ENCODE data around the gene AKAP6.

The AKAP6 gene
- long read RNA-seq, donor 1, result 0 reads
- long read RNA-seq, donor 2, result 0 reads
- long read RNA-seq, donor 3, result 0 reads
- long read RNA-seq, donor 4, result 0 reads
- long read RNA-seq, donor 5, result 0 reads
- long read RNA-seq, donor 6, result 0 reads
- long read RNA-seq, donor 7, result 0 reads
- long read RNA-seq, donor 8, result 0 reads

- no peak for DNase-seq
These were observed at the start of gene AKAP6 for GRCh38 chr14:32329146-32329545. Gene AKAP6, plus strand, starts transcription at chr14:32329298. Its CDS starts 104,196 bp downstream, at chr14:32433494.

- no peak for DNase-seq
These were observed 42.5 kb upstream of the AKAP6 start for GRCh38 chr14:32286602-32287001.

- no peak for DNase-seq
These were observed 32.7 kb upstream of the AKAP6 start for GRCh38 chr14:32296366-32296765.

GRCh38 chr14:32298346-32298745 lies 30.8 kb upstream of the AKAP6 start:
- no peak for DNase-seq

- no peak for DNase-seq
These were observed 29.0 kb upstream of the AKAP6 start for GRCh38 chr14:32300136-32300535.

GRCh38 chr14:32303865-32304264 lies 25.2 kb upstream of the AKAP6 start:
- DNase-seq, result no peak

GRCh38 chr14:32304296-32304695 lies 24.8 kb upstream of the AKAP6 start:
- DNase-seq, result no peak

- no peak for DNase-seq
These were observed 22.5 kb upstream of the AKAP6 start for GRCh38 chr14:32306549-32306948.

- no peak for DNase-seq
These were observed 21.1 kb upstream of the AKAP6 start for GRCh38 chr14:32307881-32308582.

GRCh38 chr14:32310876-32311275 lies 18.2 kb upstream of the AKAP6 start:
- no peak for DNase-seq

GRCh38 chr14:32311294-32312009 lies 17.6 kb upstream of the AKAP6 start:
- no peak for DNase-seq

- no peak for DNase-seq
These were observed 17.1 kb upstream of the AKAP6 start for GRCh38 chr14:32312010-32312331.

- no peak for DNase-seq
These were observed 15.2 kb upstream of the AKAP6 start for GRCh38 chr14:32313844-32314376.

GRCh38 chr14:32318087-32318795 lies 10.9 kb upstream of the AKAP6 start:
- DNase-seq, result no peak

- no peak for DNase-seq
These were observed 9.6 kb upstream of the AKAP6 start for GRCh38 chr14:32319368-32320049.

GRCh38 chr14:32324601-32325000 lies 4.5 kb upstream of the AKAP6 start:
- no peak for DNase-seq

GRCh38 chr14:32327255-32327961 lies 1.7 kb upstream of the AKAP6 start:
- no peak for DNase-seq

- DNase-seq, result no peak
These were observed 690 bp downstream of the AKAP6 start for GRCh38 chr14:32329690-32330285.

- DNase-seq, result no peak
These were observed 1.4 kb downstream of the AKAP6 start for GRCh38 chr14:32330351-32331111.

- DNase-seq, result no peak
These were observed 2.1 kb downstream of the AKAP6 start for GRCh38 chr14:32331206-32331605.
